GM19351 (cell line): Measurements from ENCODE around the gene KRTAP10-7.
"Not testable (repeated sequence)": the region's sequence is repeated elsewhere in the genome, so short reads cannot be mapped to it uniquely, and the experiment has no call there.

ENCODE experiments used
- ATAC-seq: cut with Tn5 transposase; IDR thresholded peaks from one replicate; pipeline ENCODE4 v1.9.1; 2021; ENCODE audit warnings: mild to moderate bottlenecking, moderate library complexity; ENCODE audit not compliant: unreplicated experiment

The KRTAP10-7 gene

GRCh38 chr21:44590311-44590721 lies 10.1 kb upstream of the KRTAP10-7 start:
- no peak for ATAC-seq

GRCh38 chr21:44590897-44591800 lies 9.2 kb upstream of the KRTAP10-7 start:
- ATAC-seq: not testable (repeated sequence)

GRCh38 chr21:44591801-44592130 lies 8.6 kb upstream of the KRTAP10-7 start:
- ATAC-seq: not testable (repeated sequence)

- no peak for ATAC-seq
These were observed 7.7 kb upstream of the KRTAP10-7 start, which contains the start of gene KRTAP10-6 for GRCh38 chr21:44592446-44593311. Gene KRTAP10-6, minus strand, starts transcription at chr21:44592505. Its CDS starts 21 bp downstream, at chr21:44592484.

- ATAC-seq: no peak
These were observed 6.6 kb upstream of the KRTAP10-7 start for GRCh38 chr21:44593598-44594405.

GRCh38 chr21:44594406-44594916 lies 5.9 kb upstream of the KRTAP10-7 start:
- no peak for ATAC-seq

GRCh38 chr21:44595524-44595923 lies 4.9 kb upstream of the KRTAP10-7 start:
- ATAC-seq: no peak

GRCh38 chr21:44596068-44596725 lies 4.2 kb upstream of the KRTAP10-7 start:
- no peak for ATAC-seq

- no peak for ATAC-seq
These were observed 2.3 kb upstream of the KRTAP10-7 start for GRCh38 chr21:44598061-44598460.

- ATAC-seq: no peak
These were observed 950 bp upstream of the KRTAP10-7 start for GRCh38 chr21:44599264-44600029.

- not testable (repeated sequence) for ATAC-seq
These were observed 694 bp downstream of the KRTAP10-7 start for GRCh38 chr21:44601091-44601490.

GRCh38 chr21:44601596-44602462 lies 1.4 kb downstream of the KRTAP10-7 start:
- ATAC-seq: no peak

GRCh38 chr21:44602463-44602850 lies 2.1 kb downstream of the KRTAP10-7 start:
- ATAC-seq: no peak

- ATAC-seq: no peak
These were observed 2.9 kb downstream of the KRTAP10-7 start for GRCh38 chr21:44603109-44603875.

- no peak for ATAC-seq
These were observed 3.5 kb downstream of the KRTAP10-7 start for GRCh38 chr21:44603911-44604310.

GRCh38 chr21:44606495-44606894 lies 6.1 kb downstream of the KRTAP10-7 start:
- ATAC-seq: no peak

- no peak for ATAC-seq
These were observed 8.8 kb downstream of the KRTAP10-7 start for GRCh38 chr21:44609193-44609592.
